SU-DHL-6 (cell line): ENCODE measurements around the gene RPL19.

Experiments used
- CTCF ChIP-seq: fragments of 200-600 bp; sonication (generic); IDR thresholded peaks from one replicate; pipeline ENCODE4 v1.5.1; 2017; ENCODE audit warnings: antibody characterized with exemption, mild to moderate bottlenecking, low read length, moderate library complexity; ENCODE audit not compliant: insufficient read depth, poor library complexity, severe bottlenecking
- EZH2phosphoT487 ChIP-seq: fragments of 200-600 bp; sonication (generic), shearing (Covaris generic); conservative IDR thresholded peaks from 2 replicates; pipeline ENCODE4 v1.6.1; 2018; ENCODE audit warnings: mild to moderate bottlenecking, antibody characterized with exemption, low read length, moderate library complexity, mixed read lengths

- TF ChIP-seq CTCF (no peak), EZH2phosphoT487 (no peak)
Measured at GRCh38 chr17:39221572-39221971, 21.5 kb downstream of the RPL19 start.
